CD4-positive, alpha-beta T cell (primary cell): Measurements from ENCODE around the gene FAM107B. TPM values are rescaled to one million over a fixed set of nuclear protein-coding genes. Genes with fewer than 3 reads are reported as not detected.
"Not testable (repeated sequence)": the region's sequence is repeated elsewhere in the genome, so short reads cannot be mapped to it uniquely, and the experiment has no call there.

Experiments used
- ATAC-seq: fragments of 200-7000 bp; cut with Tn5 transposase; one replicate; pipeline ENCODE4 v1.10.0; 2022; ENCODE audit warnings: mild to moderate bottlenecking; ENCODE audit not compliant: poor library complexity
- CTCF ChIA-PET: fragments of 350-600 bp; sonication (Branson Sonifier 250); formaldehyde crosslinking; loops from one replicate; lab custom pipeline; 2021; ENCODE audit warnings: antibody characterized with exemption, inconsistent platforms; lab: Charles Lee
- POLR2A ChIA-PET: fragments of 350-600 bp; sonication (Branson Sonifier 250); formaldehyde crosslinking; loops from one replicate; lab custom pipeline; 2021; ENCODE audit warnings: antibody characterized with exemption, inconsistent platforms; lab: Charles Lee
- DNase-seq, 14 experiments: peaks; one replicate each; pipeline ENCODE4 v3.0.0-alpha.2; 2013 to 2020; ENCODE audit warnings: mixed read lengths in 2 of 14
- H3K27ac ChIP-seq, 2 donors: one replicate each; pipeline versions ENCODE4 v1.5.1 to v1.7.0; 2013; ENCODE audit warnings: low read length in 2 of 2, low read depth in 1 of 2, mild to moderate bottlenecking in 1 of 2
- H3K27me3 ChIP-seq, 2 experiments: 1 replicate in 1 of 2; 2 replicates in 1 of 2; pipeline versions ENCODE4 v1.6.1 to v1.7.0; 2013; ENCODE audit warnings: low read length in 2 of 2, control low read depth in 1 of 2, mild to moderate bottlenecking in 1 of 2, moderate library complexity in 1 of 2; ENCODE audit not compliant: insufficient read depth in 2 of 2, control insufficient read depth in 1 of 2
- H3K36me3 ChIP-seq: one replicate; pipeline ENCODE4 v1.6.1; 2013; ENCODE audit warnings: low read length, control low read depth; ENCODE audit not compliant: insufficient read depth
- H3K4me1 ChIP-seq: one replicate; pipeline ENCODE4 v1.6.1; 2013; ENCODE audit warnings: low read length, control low read depth; ENCODE audit not compliant: insufficient read depth
- H3K4me3 ChIP-seq: one replicate; pipeline ENCODE4 v1.5.1; 2013; ENCODE audit warnings: mild to moderate bottlenecking, low read length, moderate library complexity
- H3K9me3 ChIP-seq, 2 experiments: 1 replicate in 1 of 2; 2 replicates in 1 of 2; pipeline versions ENCODE4 v1.6.1 to v1.7.0; 2013; ENCODE audit warnings: low read length in 2 of 2, mild to moderate bottlenecking in 2 of 2, control low read depth in 1 of 2, moderate library complexity in 1 of 2; ENCODE audit not compliant: control insufficient read depth in 1 of 2, insufficient read depth in 1 of 2
- H3K27ac Mint-ChIP-seq: one replicate; pipeline ENCODE4 v1.8.0; 2020; ENCODE audit warnings: mixed read lengths
- H3K27me3 Mint-ChIP-seq: one replicate; pipeline ENCODE4 v1.8.0; 2021; ENCODE audit warnings: mixed read lengths
- H3K36me3 Mint-ChIP-seq: one replicate; pipeline ENCODE4 v1.8.0; 2021; ENCODE audit warnings: low read depth, mixed read lengths
- H3K4me1 Mint-ChIP-seq: one replicate; pipeline ENCODE4 v1.8.0; 2021; ENCODE audit warnings: low read depth, mixed read lengths
- H3K4me3 Mint-ChIP-seq: one replicate; pipeline ENCODE4 v1.8.0; 2020; ENCODE audit warnings: mild to moderate bottlenecking, mixed read lengths
- H3K9me3 Mint-ChIP-seq: one replicate; pipeline ENCODE4 v1.8.0; 2020; ENCODE audit warnings: mixed read lengths
- CTCF ChIP-seq: fragments of 200-600 bp; IDR thresholded peaks from one replicate; pipeline ENCODE4 v1.8.0; 2022; ENCODE audit warnings: antibody characterized with exemption, mild to moderate bottlenecking
- intact Hi-C, 2 experiments: fragments of 100-400 bp; cut with DNase I in 1 of 2; cut with micrococcal nuclease in 1 of 2; formaldehyde crosslinking; loops; one replicate each; pipeline versions ENCODE4 v1.15.1 to v1.9.0; 2023 to 2025; cut with DNase I, micrococcal nuclease
- total RNA-seq, 174 experiments: library from RNA in 2 of 174; stranded (reverse) in 2 of 174; gene quantifications; one replicate each; pipeline ENCODE4 v1.2.3 and lab custom pipeline; 2021 to 2026

FAM107B gene
- total RNA-seq, 2 experiments from 2014 or later: 261 to 262 TPM

DNA sequence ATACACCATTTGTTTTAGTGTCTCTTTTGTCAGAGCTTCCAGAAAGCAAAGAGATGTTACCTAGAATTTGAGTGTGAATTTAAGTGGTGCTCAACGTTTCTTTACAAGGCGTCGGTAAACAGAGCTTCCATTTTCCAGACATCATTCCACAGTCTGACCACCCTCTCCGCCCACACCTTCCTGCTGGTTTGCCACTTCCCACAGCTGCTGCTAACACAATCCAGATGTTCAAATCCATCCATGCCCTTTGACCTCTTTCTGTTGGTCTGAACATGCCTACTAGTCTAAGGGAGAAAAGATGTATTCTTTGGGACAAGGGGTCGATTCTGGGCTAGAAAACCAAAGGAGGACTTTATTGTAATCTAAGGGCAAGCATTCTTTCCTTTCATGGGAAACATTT lies 86.1 kb downstream of the FAM107B start:
- no peaks in the 10 kb centered on the region for H3K9me3 ChIP-seq
- H3K36me3 Mint-ChIP-seq: no peaks in the 10 kb centered on the region
- TF ChIP-seq CTCF: no peak
- H3K4me3 ChIP-seq: no peak overlapping the region
- H3K4me3 Mint-ChIP-seq: no peak overlapping the region
- H3K27me3 ChIP-seq: no peaks in the 10 kb centered on the region
- peaks cover 23% of the 10 kb centered on the region for H3K4me1 Mint-ChIP-seq
- ChIA-PET CTCF (no interaction called here), POLR2A (no interaction called here)
- H3K4me1 ChIP-seq: no peaks in the 10 kb centered on the region
- no peak for DNase-seq
- H3K9me3 Mint-ChIP-seq: no peaks in the 10 kb centered on the region
- no peak for ATAC-seq
- H3K36me3 ChIP-seq: no peaks in the 10 kb centered on the region
- H3K27ac Mint-ChIP-seq: no peak overlapping the region
- no peak overlapping the region for H3K27ac ChIP-seq
- intact Hi-C loops: no loop called here
- H3K27me3 Mint-ChIP-seq: no peaks in the 10 kb centered on the region

- POLR2A ChIA-PET: not testable (repeated sequence)
Measured at GRCh38 chr10:14688189-14688588, 86.5 kb downstream of the FAM107B start.

GRCh38 chr10:14687340-14687739 lies 87.4 kb downstream of the FAM107B start:
- TF ChIP-seq CTCF: no peak
- Histone ChIP-seq H3K4me3 (no peak overlapping the region), H3K27ac (no peak overlapping the region), H3K4me1 (peaks cover 5% of the 10 kb centered on the region), H3K36me3 (no peaks in the 10 kb centered on the region), H3K27me3 (no peaks in the 10 kb centered on the region), H3K9me3 (no peaks in the 10 kb centered on the region)
- no peak for ATAC-seq
- intact Hi-C loops: no loop called here
- Mint-ChIP-seq H3K36me3 (no peaks in the 10 kb centered on the region), H3K4me1 (peaks cover 30% of the 10 kb centered on the region), H3K27me3 (no peaks in the 10 kb centered on the region), H3K4me3 (no peak overlapping the region), H3K9me3 (no peaks in the 10 kb centered on the region), H3K27ac (no peak overlapping the region)
- CTCF ChIA-PET: no interaction called here
- DNase-seq: no peak
- POLR2A ChIA-PET: no interaction called here

More at GRCh38 chr10:14688189-14688588, 86.5 kb downstream of the FAM107B start:
- H3K9me3 Mint-ChIP-seq, H3K4me3 ChIP-seq, ATAC-seq, H3K27me3 Mint-ChIP-seq, H3K4me3 Mint-ChIP-seq, H3K27me3 ChIP-seq, H3K36me3 ChIP-seq, CTCF ChIA-PET, H3K4me1 ChIP-seq, H3K27ac ChIP-seq, H3K36me3 Mint-ChIP-seq, H3K9me3 ChIP-seq, H3K27ac Mint-ChIP-seq, intact Hi-C loops: not testable (repeated sequence)
- H3K4me1 Mint-ChIP-seq: peaks cover 27% of the 10 kb centered on the region
- DNase-seq: peak in 1 of 14 experiments; percentile 13

GRCh38 chr10:14686356-14686755 lies 88.3 kb downstream of the FAM107B start:
- TF ChIP-seq CTCF: no peak
- H3K27me3 Mint-ChIP-seq: no peaks in the 10 kb centered on the region

More at GRCh38 chr10:14686356-14686755, 88.3 kb downstream of the FAM107B start:
- H3K9me3 Mint-ChIP-seq: no peaks in the 10 kb centered on the region
- intact Hi-C loops: no loop called here
- H3K9me3 ChIP-seq: no peaks in the 10 kb centered on the region
- ChIA-PET CTCF (interaction anchor here (0.7 kb wide), 1 partner anchor 17 kb away, joined by 3 read pairs; no protein-coding TSS in a partner anchor), POLR2A (interaction anchor here (0.5 to 0.7 kb wide), 2 partner anchors 38 to 149 kb away, joined by 3 to 4 read pairs; no protein-coding TSS in a partner anchor)
- ATAC-seq (no peak), DNase-seq (no peak)
- no peaks in the 10 kb centered on the region for H3K36me3 ChIP-seq
- H3K36me3 Mint-ChIP-seq: no peaks in the 10 kb centered on the region
- no peak overlapping the region for H3K4me3 ChIP-seq
- H3K4me1 ChIP-seq: peaks cover 5% of the 10 kb centered on the region
- H3K27me3 ChIP-seq: no peaks in the 10 kb centered on the region
- H3K4me3 Mint-ChIP-seq: no peak overlapping the region
- no peak overlapping the region for H3K27ac ChIP-seq
- H3K27ac Mint-ChIP-seq: no peak overlapping the region
- H3K4me1 Mint-ChIP-seq: peaks cover 30% of the 10 kb centered on the region
